Activated CD4-positive, alpha-beta T cell treated with anti-CD3 and anti-CD28 coated beads for 36 hours (primary cell): ENCODE measurements around the gene TMEM80. TPM values are rescaled to one million over a fixed set of nuclear protein-coding genes. Genes with fewer than 3 reads are reported as not detected.
A peak's percentile ranks its signal among the peaks of the same experiment; 100 is the strongest.
"Not testable (repeated sequence)": the region's sequence is repeated elsewhere in the genome, so short reads cannot be mapped to it uniquely, and the experiment has no call there.

Experiments used
- ATAC-seq: fragments of 200-7000 bp; cut with Tn5 transposase; one replicate; pipeline ENCODE4 v1.10.0; 2021; ENCODE audit warnings: mild to moderate bottlenecking, moderate library complexity
- CTCF ChIA-PET: fragments of 350-600 bp; sonication (Branson Sonifier 250); formaldehyde crosslinking; loops from one replicate; lab custom pipeline; 2021; ENCODE audit warnings: antibody characterized with exemption; lab: Charles Lee
- POLR2A ChIA-PET: fragments of 350-600 bp; sonication (Branson Sonifier 250); formaldehyde crosslinking; loops from one replicate; lab custom pipeline; 2021; ENCODE audit warnings: antibody characterized with exemption, inconsistent platforms; lab: Charles Lee
- DNase-seq: peaks from one replicate; pipeline ENCODE4 v3.0.0-alpha.2; 2020
- H3K27ac Mint-ChIP-seq: one replicate; pipeline ENCODE4 v1.8.0; 2021; ENCODE audit warnings: mixed read lengths
- H3K27me3 Mint-ChIP-seq: one replicate; pipeline ENCODE4 v1.8.0; 2021; ENCODE audit warnings: mixed read lengths
- H3K36me3 Mint-ChIP-seq: one replicate; pipeline ENCODE4 v1.8.0; 2021; ENCODE audit warnings: low read depth, mixed read lengths
- H3K4me1 Mint-ChIP-seq: one replicate; pipeline ENCODE4 v1.8.0; 2021; ENCODE audit warnings: mixed read lengths
- H3K4me3 Mint-ChIP-seq: one replicate; pipeline ENCODE4 v1.8.0; 2021; ENCODE audit warnings: mild to moderate bottlenecking, moderate library complexity, mixed read lengths
- H3K9me3 Mint-ChIP-seq: one replicate; pipeline ENCODE4 v1.8.0; 2021; ENCODE audit warnings: low read depth, mixed read lengths
- intact Hi-C, 2 experiments: fragments of 100-400 bp; cut with DNase I in 1 of 2; cut with micrococcal nuclease in 1 of 2; formaldehyde crosslinking; loops; one replicate each; pipeline versions ENCODE4 v1.14.2 to v1.15.1; 2022 to 2024; cut with DNase I, micrococcal nuclease
- total RNA-seq, 2 experiments: library from RNA; stranded (reverse); gene quantifications; one replicate each; pipeline ENCODE4 v1.2.3, GENCODE V29; 2021

Gene TMEM80
- total RNA-seq, 2 experiments from 2014 or later, result 11.4 to 11.9 TPM

DNA sequence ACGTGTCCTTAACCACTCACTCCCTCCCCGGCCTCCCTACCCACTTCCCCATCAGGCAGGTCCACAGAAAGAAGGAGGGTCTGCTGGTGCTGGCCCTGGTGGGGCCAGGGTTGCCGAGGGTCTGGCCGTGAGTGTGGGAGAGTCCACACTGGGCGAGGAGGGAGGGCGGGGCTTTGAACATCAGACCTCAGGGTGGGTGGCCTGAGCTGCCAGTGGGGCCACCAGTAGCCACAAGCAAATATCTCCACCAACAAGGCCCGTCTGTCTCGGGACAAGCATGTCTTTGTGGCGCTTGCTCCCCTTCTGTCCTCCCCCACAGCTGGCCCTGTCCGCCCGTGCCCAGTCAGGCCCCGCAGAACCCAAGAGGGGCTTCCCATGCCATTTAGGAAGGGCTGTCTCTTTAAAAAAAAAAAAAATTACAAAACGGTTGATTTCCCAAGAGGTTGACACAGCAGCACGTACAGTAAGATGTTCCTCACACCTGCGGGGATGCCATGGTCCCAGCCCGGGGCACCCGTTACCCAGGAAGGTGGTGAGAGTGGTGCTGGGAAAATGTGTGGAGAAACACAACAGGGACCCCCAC lies 34.0 kb downstream of the TMEM80 start:
- no peaks in the 10 kb centered on the region for H3K9me3 Mint-ChIP-seq
- no peak overlapping the region for H3K27ac Mint-ChIP-seq
- peaks cover 5% of the 10 kb centered on the region for H3K27me3 Mint-ChIP-seq
- ChIA-PET POLR2A (no interaction called here), CTCF (interaction anchor here (1.6 kb wide), 1 partner anchor 33 kb away, joined by 4 read pairs; no protein-coding TSS in a partner anchor)
- H3K36me3 Mint-ChIP-seq, result no peaks in the 10 kb centered on the region
- H3K4me3 Mint-ChIP-seq, result no peak overlapping the region
- no peak for ATAC-seq
- intact Hi-C loops, result loop anchor here in 1 of 2 experiments (5.0 kb wide), 1 partner anchor 37 kb away; no protein-coding TSS in a partner anchor
- DNase-seq, result no peak
- peaks cover 2% of the 10 kb centered on the region for H3K4me1 Mint-ChIP-seq

DNA sequence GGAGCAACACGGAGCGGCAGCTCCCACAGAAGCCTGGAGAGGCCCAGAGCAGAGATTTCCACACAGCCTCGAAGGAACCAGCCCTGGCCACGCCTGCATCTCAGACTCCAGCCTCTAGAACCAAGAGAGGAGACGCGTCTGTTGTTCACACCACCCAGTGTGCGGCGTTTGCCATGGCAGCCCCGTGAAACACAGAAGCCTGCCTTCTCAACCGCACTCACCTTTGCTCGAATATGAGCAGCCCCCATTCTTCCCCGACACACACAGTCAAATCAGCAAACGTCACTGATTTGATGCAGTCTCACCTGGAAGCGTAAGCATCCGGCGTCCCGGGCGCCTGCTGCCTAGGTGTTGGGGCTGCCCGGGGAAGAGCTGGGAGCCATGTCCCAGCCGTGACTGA lies 37.5 kb downstream of the TMEM80 start:
- H3K36me3 Mint-ChIP-seq, result no peaks in the 10 kb centered on the region
- H3K9me3 Mint-ChIP-seq, result no peaks in the 10 kb centered on the region
- no peak for ATAC-seq
- intact Hi-C loops, result no loop called here
- peaks cover 12% of the 10 kb centered on the region for H3K4me1 Mint-ChIP-seq
- ChIA-PET POLR2A (no interaction called here), CTCF (no interaction called here)
- no peak overlapping the region for H3K27ac Mint-ChIP-seq
- DNase-seq, result no peak
- H3K27me3 Mint-ChIP-seq, result peaks cover 2% of the 10 kb centered on the region
- H3K4me3 Mint-ChIP-seq, result no peak overlapping the region

DNA sequence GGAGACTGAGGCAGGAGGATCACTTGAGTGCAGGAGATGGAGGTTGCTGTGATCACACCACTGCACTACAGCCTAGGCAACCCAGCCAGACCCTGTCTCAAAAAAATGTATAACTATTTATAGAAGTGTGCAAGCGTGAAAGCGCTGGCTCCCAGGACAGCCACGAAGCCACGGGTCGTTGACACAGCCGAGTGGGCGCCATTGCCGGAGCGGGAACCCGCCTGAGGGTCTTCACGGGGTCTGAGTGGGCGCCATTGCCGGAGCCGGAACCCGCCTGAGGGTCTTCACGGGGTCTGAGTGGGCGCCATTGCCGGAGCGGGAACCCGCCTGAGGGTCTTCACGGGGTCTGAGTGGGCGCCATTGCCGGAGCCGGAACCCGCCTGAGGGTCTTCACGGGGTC lies 38.9 kb downstream of the TMEM80 start:
- H3K27me3 Mint-ChIP-seq, H3K9me3 Mint-ChIP-seq, ATAC-seq, POLR2A ChIA-PET, intact Hi-C loops, H3K36me3 Mint-ChIP-seq, DNase-seq, CTCF ChIA-PET, H3K4me3 Mint-ChIP-seq, H3K27ac Mint-ChIP-seq: not testable (repeated sequence)
- peaks cover 13% of the 10 kb centered on the region for H3K4me1 Mint-ChIP-seq

DNA sequence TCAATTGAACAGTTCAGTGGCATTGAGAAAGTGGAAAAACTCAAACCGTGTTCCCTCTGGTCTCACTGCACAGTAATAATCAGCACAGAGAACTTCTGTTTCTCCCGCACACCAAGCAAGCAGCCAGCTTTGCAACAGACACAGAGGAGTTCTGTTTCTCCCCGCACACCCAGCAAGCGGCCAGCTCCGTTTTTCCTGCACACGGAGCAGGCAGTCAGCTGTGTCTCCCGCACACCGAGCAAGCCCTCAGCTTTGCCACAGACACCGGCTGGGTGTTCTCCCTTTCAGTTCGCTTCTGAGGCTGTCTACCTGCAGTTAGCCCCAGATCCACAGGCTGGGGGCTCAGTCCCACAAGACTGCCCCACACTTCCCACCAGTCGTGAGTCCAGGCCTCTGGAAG lies 41.8 kb downstream of the TMEM80 start:
- ATAC-seq (peak; percentile 63), DNase-seq (no peak)
- peak overlapping the region; percentile 7 for H3K27ac Mint-ChIP-seq
- intact Hi-C loops, result no loop called here
- no peaks in the 10 kb centered on the region for H3K9me3 Mint-ChIP-seq
- no peaks in the 10 kb centered on the region for H3K36me3 Mint-ChIP-seq
- H3K4me3 Mint-ChIP-seq, result peak overlapping the region; percentile 23
- ChIA-PET POLR2A (no interaction called here), CTCF (interaction anchor here (1.1 to 1.5 kb wide), 3 partner anchors 10 to 22 kb away, joined by 5 to 6 read pairs (median 6); partner anchors contain the start of gene TALDO1)
- no peaks in the 10 kb centered on the region for H3K27me3 Mint-ChIP-seq
- peaks cover 13% of the 10 kb centered on the region for H3K4me1 Mint-ChIP-seq

DNA sequence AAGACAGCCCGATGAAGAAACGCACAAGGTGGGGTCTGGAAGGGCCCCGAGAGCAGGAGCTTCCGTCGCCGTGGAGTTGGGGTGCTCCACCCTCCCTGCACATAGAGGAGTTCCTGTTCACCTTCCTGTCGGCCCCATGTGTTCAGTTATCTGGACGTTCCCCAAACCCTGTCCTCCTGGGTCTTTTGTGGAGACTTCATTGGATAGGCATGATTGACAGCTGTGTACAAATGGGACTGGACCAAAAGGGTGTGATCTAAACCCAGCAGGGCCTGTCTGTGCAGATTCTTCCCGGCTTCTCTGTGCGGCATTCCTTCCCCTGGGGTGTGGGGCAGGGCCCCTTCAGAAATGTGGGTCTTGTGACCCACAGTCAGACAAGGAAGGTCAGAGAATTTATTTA lies 42.3 kb downstream of the TMEM80 start:
- H3K27ac Mint-ChIP-seq, result not testable (repeated sequence)

DNA sequence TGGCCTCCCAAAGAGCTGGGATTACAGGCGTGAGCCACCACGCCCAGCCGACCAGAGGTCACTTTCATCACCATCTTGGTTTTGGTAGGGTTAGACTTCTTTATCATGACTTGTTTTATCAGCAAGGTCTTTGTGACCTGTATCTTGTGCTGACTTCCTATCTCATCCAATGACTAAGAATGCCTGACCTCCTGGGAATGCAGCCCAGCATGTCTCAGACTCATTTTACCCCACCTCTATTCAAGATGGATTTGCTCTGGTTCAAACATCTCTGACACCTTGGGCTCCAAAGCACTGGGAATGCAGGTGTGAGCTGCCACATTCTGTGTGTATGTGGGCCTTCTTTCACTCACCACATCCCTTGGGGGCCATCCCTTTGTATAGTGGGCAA lies 46.5 kb downstream of the TMEM80 start:
- Mint-ChIP-seq H3K27me3 (no peaks in the 10 kb centered on the region), H3K4me3 (no peak overlapping the region), H3K27ac (no peak overlapping the region), H3K36me3 (no peaks in the 10 kb centered on the region), H3K9me3 (no peaks in the 10 kb centered on the region), H3K4me1 (peaks cover 14% of the 10 kb centered on the region)
- intact Hi-C loops, result loop anchor here in 1 of 2 experiments (5.0 kb wide), 1 partner anchor 45 kb away; the partner anchor contains the start of genes DEAF1 and TMEM80
- CTCF ChIA-PET, result interaction anchor here (0.6 kb wide), 1 partner anchor 53 kb away, joined by 3 read pairs; no protein-coding TSS in a partner anchor
- ATAC-seq, result no peak
- no peak for DNase-seq
- POLR2A ChIA-PET, result no interaction called here

More for the DNA sequence above, 42.3 kb downstream of the TMEM80 start:
- POLR2A ChIA-PET, H3K36me3 Mint-ChIP-seq, ATAC-seq, H3K9me3 Mint-ChIP-seq, intact Hi-C loops, H3K27me3 Mint-ChIP-seq, DNase-seq: not testable (repeated sequence)
- CTCF ChIA-PET, result interaction anchor here (1.1 to 1.5 kb wide), 2 partner anchors 10 to 16 kb away, joined by 5 to 6 read pairs; partner anchors contain the start of gene TALDO1
- Mint-ChIP-seq H3K4me1 (peaks cover 13% of the 10 kb centered on the region), H3K4me3 (peak overlapping the region; percentile 23)

DNA sequence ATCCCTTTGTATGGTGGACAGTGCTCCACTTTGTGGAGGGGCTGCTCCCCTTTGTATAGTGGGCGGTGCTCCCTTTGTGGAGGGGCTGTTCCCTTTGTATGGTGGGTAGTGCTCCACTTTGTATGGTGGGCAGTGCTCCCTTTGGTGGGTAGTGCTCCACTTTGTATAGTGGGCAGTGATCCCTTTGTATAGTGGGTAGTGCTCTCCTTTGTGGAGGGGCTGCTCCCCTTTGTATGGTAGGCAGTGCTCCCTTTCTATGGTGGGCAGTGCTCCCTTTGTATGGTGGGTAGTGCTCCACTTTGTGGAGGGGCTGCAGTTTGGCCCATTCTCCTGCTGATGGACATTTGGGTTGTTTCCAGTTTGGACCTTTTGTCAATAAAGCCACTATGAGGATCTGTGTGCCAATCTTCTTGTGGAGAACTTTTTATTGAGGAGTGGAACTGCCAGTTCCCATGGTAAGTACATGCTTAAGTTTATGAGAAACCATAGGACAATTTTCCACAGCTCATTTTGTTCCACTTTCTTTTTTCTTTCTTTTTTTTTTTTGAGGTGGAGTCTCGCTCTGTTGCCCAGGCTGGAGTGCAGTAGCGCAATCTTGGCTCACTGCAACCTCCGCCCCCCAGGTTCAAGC lies 47.1 kb downstream of the TMEM80 start:
- H3K4me3 Mint-ChIP-seq, result no peak overlapping the region

DNA sequence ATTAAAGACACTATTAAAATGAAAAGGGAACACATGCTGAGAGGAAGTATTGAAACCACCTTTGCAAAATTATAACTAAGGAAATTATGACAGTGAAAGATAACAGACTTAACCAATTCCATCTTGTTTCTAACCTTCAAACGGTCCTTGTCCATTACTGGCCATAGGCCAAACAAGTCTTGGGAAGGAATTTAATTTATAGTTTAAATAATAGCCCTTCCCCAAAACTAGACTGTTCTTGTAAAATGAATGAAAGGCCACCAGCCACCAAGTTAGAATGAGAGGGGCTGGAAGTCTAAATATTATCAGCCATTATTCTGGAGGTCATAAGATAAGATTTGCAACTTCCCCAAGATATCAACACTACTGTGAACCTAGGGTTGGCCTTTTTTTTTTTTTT lies 49.8 kb downstream of the TMEM80 start:
- H3K27me3 Mint-ChIP-seq, result no peaks in the 10 kb centered on the region
- H3K4me3 Mint-ChIP-seq, result no peak overlapping the region
- peaks cover 17% of the 10 kb centered on the region for H3K4me1 Mint-ChIP-seq
- CTCF ChIA-PET, result no interaction called here
- POLR2A ChIA-PET, result no interaction called here
- intact Hi-C loops, result no loop called here
- DNase-seq (no peak), ATAC-seq (no peak)
- H3K36me3 Mint-ChIP-seq, result peaks cover 4% of the 10 kb centered on the region
- no peak overlapping the region for H3K27ac Mint-ChIP-seq
- no peaks in the 10 kb centered on the region for H3K9me3 Mint-ChIP-seq

More for the DNA sequence above, 47.1 kb downstream of the TMEM80 start:
- no peaks in the 10 kb centered on the region for H3K9me3 Mint-ChIP-seq
- ChIA-PET POLR2A (interaction anchor here (0.6 kb wide), 1 partner anchor 82 kb away, joined by 3 read pairs; no protein-coding TSS in a partner anchor), CTCF (interaction anchor here (0.6 kb wide), 1 partner anchor 53 kb away, joined by 3 read pairs; no protein-coding TSS in a partner anchor)
- intact Hi-C loops, result loop anchor here in 1 of 2 experiments (5.0 kb wide), 1 partner anchor 45 kb away; the partner anchor contains the start of genes DEAF1 and TMEM80
- H3K27ac Mint-ChIP-seq, result no peak overlapping the region
- DNase-seq (no peak), ATAC-seq (no peak)
- no peaks in the 10 kb centered on the region for H3K27me3 Mint-ChIP-seq
- H3K36me3 Mint-ChIP-seq, result no peaks in the 10 kb centered on the region
- peaks cover 8% of the 10 kb centered on the region for H3K4me1 Mint-ChIP-seq

DNA sequence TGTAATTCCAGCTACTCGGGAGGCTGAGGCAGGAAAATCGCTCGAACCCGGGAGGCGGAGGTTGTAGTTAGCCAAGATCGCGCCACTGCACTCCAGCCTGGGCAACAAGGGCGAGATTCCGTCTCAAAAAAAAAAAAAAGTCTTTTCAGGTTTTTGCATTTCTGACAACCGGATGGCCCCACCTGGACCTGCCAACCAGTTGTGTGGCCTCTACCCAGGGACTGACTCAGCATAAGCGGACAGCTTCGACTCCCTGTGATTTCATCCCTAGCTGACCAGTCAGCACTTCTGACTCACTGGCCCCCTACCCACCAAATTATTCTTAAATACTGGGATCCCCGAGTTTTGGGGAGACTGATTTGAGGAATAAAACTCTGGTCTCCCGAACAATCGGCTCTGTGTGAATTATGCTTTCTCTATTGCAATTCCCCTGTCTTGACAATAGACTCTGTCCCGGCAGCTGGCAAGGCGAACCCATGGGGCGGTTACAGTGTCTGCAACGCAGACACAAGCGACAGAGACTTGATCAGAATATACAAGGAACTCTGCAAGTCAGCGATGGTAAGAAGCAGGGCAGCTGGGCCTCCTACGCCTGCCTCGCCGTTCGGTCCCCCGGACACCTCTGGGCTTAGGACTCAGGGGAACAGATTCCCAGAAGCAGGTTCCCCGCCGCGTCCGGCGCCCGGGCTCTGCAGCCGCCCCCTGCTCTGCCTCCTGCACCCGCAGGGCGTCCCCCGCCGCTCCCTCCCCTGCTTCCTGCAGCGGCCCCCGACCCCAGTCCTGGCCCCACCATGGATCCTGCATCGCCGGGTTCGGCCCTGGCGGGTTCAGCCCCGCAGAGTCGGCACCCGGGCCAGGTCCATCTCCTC lies 50.9 kb downstream of the TMEM80 start:
- ATAC-seq (peak; percentile 40), DNase-seq (peak; percentile 68)
- Mint-ChIP-seq H3K27ac (no peak overlapping the region), H3K4me1 (peaks cover 20% of the 10 kb centered on the region), H3K9me3 (no peaks in the 10 kb centered on the region), H3K27me3 (no peaks in the 10 kb centered on the region), H3K36me3 (peaks cover 4% of the 10 kb centered on the region), H3K4me3 (peak overlapping the region; percentile 82)
- POLR2A ChIA-PET, result no interaction called here
- intact Hi-C loops, result loop anchor here in 1 of 2 experiments (1.0 to 2.0 kb wide), 8 partner anchors 18 to 826 kb away; partner anchors contain the start of genes DEAF1, DUSP8, GATD1 and HRAS
- CTCF ChIA-PET, result interaction anchor here (1.1 to 3.3 kb wide), 3 partner anchors 9 to 30 kb away, joined by 3 to 15 read pairs (median 6); no protein-coding TSS in a partner anchor

DNA sequence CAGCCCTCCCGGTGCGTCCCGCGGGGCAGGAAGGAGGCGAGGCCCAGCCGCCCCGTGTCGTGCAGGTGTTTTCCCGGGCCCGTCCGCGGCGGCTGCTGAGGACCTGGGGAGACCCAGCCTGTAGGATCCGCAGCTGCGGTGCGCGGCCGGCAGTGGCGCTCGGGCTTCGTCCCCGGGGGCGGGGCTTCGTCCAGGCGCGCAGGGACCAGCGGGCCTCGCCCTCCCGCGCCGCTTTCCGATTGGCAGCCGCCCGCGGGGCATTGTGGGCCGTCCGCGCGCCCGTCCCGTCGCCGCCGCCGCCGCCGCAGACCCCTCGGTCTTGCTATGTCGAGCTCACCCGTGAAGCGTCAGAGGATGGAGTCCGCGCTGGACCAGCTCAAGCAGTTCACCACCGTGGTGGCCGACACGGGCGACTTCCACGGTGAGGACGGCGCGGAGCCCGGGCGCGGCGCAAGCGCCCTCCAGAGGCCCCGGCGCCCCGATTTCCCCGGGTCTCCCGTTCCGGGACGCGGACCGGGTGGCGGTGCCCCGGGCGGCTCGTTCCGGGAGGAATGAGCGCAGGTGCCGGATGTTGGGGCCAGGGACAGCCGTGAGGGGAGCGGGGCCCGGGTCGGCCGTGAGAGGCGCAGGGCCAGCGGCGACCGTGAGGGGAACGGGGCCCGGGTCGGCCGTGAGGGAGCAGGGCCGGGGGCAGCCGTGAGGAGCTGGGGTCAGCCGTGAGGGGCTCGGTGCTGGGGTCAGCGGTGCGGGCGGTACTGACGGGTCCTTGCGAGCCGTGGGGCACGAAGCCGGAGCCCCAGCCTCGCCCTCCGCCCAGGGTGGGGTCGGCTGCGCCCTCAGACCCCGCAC lies 51.8 kb downstream of the TMEM80 start, which contains the start of gene TALDO1:
Gene TALDO1 (plus strand): TSS at position 307 of the 849 bp plus-strand sequence. CDS start 18 bp downstream, at position 325.
- peak; percentile 92 for DNase-seq
- CTCF ChIA-PET, result interaction anchor here (0.7 to 3.3 kb wide), 8 partner anchors 10 to 187 kb away, joined by 3 to 15 read pairs (median 3); partner anchors contain the start of genes GATD1, LMNTD2 and RASSF7
- H3K27me3 Mint-ChIP-seq, result no peaks in the 10 kb centered on the region
- peaks cover 6% of the 10 kb centered on the region for H3K36me3 Mint-ChIP-seq
- H3K4me3 Mint-ChIP-seq, result peak within 1 kb of the TSS; percentile 82
- no peaks in the 10 kb centered on the region for H3K9me3 Mint-ChIP-seq
- H3K27ac Mint-ChIP-seq, result peak within 1 kb of the TSS; percentile 72
- POLR2A ChIA-PET, result no interaction called here
- H3K4me1 Mint-ChIP-seq, result peaks cover 20% of the 10 kb centered on the region
- ATAC-seq, result peak; percentile 91
- intact Hi-C loops, result loop anchor here in 1 of 2 experiments (1.0 to 2.0 kb wide), 8 partner anchors 19 to 825 kb away; partner anchors contain the start of genes DEAF1, DUSP8, GATD1 and HRAS
